Measurements from ENCODE around the gene APH1B.

The APH1B gene

DNA sequence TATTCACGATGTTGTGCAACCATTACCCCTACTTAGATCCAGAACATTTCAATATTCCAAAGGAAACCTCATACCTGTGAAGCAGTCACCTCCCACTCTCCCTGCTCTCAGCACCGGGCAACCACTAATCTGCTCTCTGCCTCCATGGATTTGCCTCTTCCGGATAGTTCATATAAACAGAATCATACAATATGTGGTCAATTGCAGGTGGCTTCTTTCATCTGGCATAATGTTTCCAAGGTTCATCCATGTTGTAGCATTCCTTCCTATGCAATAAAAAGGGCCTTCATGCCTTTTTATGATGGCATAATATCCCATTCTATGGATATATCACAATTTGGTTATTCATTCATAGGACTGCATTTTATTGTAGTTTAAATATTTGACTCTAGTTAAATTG is 80.3 kb downstream of the APH1B start:
- Histone ChIP-seq H3K9ac (ENCODE audit: low read depth, low read length) (no peak overlapping the region), H3K36me3 (ENCODE audit: insufficient read depth, low read length) (peaks cover 4% of the 10 kb centered on the region), H3K4me1 (ENCODE audit: control insufficient read depth, insufficient read depth, low read length) (no peaks in the 10 kb centered on the region), H3K4me2 (ENCODE audit: low read length) (no peak overlapping the region), H3K4me3 (ENCODE audit: low read length) (no peak overlapping the region), H3K27me3 (ENCODE audit: control insufficient read depth, insufficient read depth, low read length) (no peaks in the 10 kb centered on the region), H3K9me3 (replicated peaks; ENCODE audit: low read length) (no peaks in the 10 kb centered on the region)

DNA sequence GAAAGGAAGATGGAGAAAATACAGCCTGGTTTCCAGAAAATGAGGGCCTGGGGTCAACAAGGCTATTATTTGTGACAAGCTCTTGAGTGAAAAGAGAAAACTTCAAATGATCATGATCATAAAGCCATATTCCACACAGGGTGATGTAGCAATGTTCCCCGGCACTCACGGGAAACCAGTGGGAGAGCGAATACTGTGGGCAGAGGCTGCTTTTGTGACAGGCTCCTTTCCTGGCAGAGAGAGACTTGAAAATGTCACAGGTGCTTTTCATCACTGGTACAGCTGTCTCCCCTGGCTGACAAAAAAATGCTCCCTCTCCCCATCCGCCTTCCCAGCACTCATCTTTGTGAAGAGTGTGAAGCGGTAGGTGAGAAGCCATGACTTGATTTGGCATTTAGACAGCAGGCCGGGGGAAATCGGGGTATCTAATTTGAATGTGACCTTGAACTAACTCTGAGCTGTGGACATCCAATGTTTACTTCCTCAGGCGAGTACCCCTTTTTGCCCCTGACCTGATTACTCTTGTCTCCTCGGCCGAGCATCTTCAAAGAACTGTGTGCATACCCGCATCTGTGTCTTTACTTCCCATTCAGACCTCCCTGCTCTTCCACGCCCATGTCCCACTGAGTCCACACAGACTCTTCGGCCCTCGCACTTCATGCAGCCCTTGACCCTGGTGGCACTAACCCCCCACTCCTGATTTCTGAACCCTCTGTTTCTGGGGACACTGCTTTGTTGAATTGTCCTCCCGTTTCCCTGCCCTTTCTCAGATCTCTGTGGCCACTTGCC is 81.0 kb downstream of the APH1B start:
- Histone ChIP-seq H3K4me1 (ENCODE audit: control insufficient read depth, insufficient read depth, low read length) (no peaks in the 10 kb centered on the region), H3K9ac (ENCODE audit: low read depth, low read length) (no peak overlapping the region), H3K36me3 (ENCODE audit: insufficient read depth, low read length) (peaks cover 4% of the 10 kb centered on the region), H3K27me3 (ENCODE audit: control insufficient read depth, insufficient read depth, low read length) (no peaks in the 10 kb centered on the region), H3K4me2 (ENCODE audit: low read length) (no peak overlapping the region), H3K4me3 (ENCODE audit: low read length) (no peak overlapping the region), H3K9me3 (replicated peaks; ENCODE audit: low read length) (no peaks in the 10 kb centered on the region)
